ENCODE data around the gene MAP2K4.

Gene MAP2K4

DNA sequence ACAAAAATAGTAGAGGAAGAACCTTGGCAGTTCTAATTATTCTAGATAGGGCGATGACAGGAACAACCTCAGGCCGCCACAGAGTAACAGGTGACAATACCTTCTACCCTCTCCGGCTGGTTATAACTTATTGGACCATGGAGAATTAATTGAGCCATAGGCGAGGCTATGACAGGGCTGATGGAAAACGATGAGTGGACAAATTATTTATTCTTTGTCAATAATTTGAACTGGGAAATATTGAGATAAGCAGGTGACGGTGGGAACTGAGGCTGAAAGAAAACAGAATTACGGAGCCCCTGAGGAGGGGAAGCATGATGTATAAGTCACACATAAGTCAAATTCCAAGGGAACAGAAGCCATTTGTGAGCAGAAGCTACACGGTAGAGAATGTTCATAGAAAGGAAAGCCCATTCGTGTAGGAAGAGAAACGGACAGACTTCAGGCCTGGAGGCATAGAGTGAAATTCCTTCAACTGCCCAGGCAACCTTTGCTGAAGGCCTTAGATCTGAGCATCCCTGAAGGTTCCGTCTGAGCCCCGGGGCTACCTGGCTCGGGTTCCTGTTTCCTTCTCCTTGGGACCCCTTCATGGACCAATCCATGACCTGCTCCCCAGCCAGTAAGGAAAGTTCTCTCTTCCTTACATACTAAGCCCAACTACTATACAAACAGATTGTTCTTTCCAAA is 158.1 kb downstream of the MAP2K4 start:
- no peak for DNase-seq

DNA sequence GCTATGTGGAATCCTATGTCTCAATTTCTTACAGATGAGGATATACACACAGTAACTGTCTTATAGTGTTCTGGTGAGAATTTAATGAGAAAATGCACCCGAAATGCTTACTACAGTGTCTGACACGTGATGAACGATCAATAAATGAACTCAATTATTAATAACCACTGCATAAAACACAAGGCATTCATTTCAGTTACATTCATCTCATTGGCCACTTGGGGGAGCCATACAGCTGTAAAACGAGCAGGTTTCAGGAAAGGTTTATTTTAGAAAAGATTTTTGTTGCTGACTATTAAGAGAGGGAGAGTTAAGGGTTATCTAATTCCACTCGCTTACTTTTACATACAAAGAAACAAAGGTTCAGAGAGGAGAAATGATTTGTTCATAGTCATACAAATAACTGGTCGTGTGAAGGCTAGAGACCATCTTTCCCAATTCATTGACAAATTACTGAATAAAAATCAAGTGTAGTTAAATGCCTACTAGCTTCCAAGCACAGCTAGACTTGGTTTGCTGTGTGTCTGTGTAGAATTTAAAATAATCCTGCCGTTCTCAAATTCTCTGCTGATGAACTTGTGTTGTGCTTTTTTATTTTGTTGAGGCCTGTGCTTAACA is 160.1 kb downstream of the MAP2K4 start:
- DNase-seq: no peak

DNA sequence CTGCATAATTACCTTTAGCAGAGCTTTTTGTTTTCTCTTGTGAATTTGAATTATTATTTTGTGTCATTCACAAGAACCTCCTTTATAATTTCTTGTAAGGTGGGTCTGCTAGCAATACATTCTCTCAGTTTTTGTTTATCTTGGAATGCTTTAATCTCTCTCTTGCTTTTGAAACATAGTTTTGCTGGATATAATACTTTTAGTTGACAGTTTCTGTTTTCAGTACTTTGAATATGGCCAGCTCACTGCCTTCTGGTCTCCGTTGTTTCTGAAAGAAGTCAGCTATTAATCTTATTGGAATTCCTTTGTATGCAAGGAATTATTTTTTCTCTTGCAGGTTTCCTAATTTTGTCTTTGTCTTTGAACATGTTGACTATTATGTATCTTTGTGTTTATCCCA is 167.0 kb downstream of the MAP2K4 start:
- DNase-seq: no peak

DNA sequence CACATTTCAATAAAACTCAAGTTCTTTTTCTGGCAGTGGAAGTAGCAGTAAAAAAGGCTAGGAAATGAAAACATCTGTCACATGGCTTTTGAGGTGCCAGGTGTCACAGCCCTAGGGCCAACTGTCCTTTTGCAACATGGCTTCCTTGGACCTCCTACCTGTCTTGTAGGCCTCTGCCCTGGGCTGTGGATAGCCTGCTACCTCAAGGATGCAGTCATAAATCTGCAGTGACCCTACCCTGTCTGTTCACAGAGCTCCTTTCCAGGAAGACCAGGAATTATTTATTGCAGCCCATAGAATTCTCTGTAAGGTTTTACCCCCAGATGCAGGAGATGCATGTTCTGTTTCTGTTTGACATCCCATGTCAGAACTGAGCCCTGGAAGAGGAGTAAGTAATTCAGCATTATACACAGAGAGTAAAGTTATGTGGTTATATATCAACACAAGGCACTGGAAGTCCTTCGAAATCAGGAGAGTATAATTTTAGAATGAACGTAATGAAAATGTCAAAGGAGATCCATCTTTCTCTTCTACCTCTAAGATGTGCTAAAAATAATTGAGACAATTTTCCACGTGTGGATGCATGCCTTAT is 172.6 kb downstream of the MAP2K4 start:
- no peak for DNase-seq

Data from NK-92 treated with Interleukin-12 subunit alpha and Interleukin-12 subunit beta, amount 100 ng/mL, for 24 hours (cell line).